KMS-11 (cell line): ENCODE measurements around the gene RALGPS1.

Experiments used
- H2AFZ ChIP-seq: fragments of 200-600 bp; sonication (generic); 2 replicates; pipeline ENCODE4 v1.6.1; 2016; ENCODE audit warnings: antibody characterized with exemption, mixed run types, low read depth
- H3K27ac ChIP-seq: fragments of 200-600 bp; sonication (generic); 2 replicates; pipeline ENCODE4 v1.6.1; 2016; ENCODE audit warnings: mild to moderate bottlenecking, mixed run types
- H3K27me3 ChIP-seq: fragments of 200-600 bp; sonication (generic); 2 replicates; pipeline ENCODE4 v1.6.1; 2017; ENCODE audit warnings: mild to moderate bottlenecking, low read depth, mixed run types, moderate library complexity; ENCODE audit not compliant: insufficient read depth
- H3K36me3 ChIP-seq: fragments of 200-600 bp; sonication (generic); 2 replicates; pipeline ENCODE4 v1.6.1; 2017; ENCODE audit warnings: mild to moderate bottlenecking, mixed run types; ENCODE audit not compliant: insufficient read depth
- H3K4me1 ChIP-seq: fragments of 200-600 bp; sonication (generic); 2 replicates; pipeline ENCODE4 v1.6.1; 2016; ENCODE audit warnings: mild to moderate bottlenecking, low read depth, mixed run types; ENCODE audit not compliant: poor library complexity, severe bottlenecking
- H3K4me2 ChIP-seq: fragments of 200-600 bp; sonication (generic); 2 replicates; pipeline ENCODE4 v1.7.0; 2016; ENCODE audit warnings: mild to moderate bottlenecking, mixed run types
- H3K4me3 ChIP-seq: fragments of 200-600 bp; sonication (generic); IDR thresholded peaks from 2 replicates; pipeline ENCODE4 v1.6.1; 2017; ENCODE audit warnings: low read depth, low read length, mixed read lengths; ENCODE audit not compliant: insufficient read depth
- H3K79me2 ChIP-seq: fragments of 200-600 bp; sonication (generic); 2 replicates; pipeline ENCODE4 v1.6.1; 2016; ENCODE audit warnings: low read depth, mixed run types; ENCODE audit not compliant: insufficient read depth
- H3K9ac ChIP-seq: fragments of 200-600 bp; sonication (generic); 2 replicates; pipeline ENCODE4 v1.6.1; 2016; ENCODE audit warnings: mild to moderate bottlenecking, mixed run types
- H4K20me1 ChIP-seq: fragments of 200-600 bp; sonication (generic); 2 replicates; pipeline ENCODE4 v1.6.1; 2016; ENCODE audit warnings: mild to moderate bottlenecking, mixed run types; ENCODE audit not compliant: insufficient read depth
- CTCF ChIP-seq: fragments of 200-600 bp; sonication (generic); conservative IDR thresholded peaks from 2 replicates; pipeline ENCODE4 v1.6.1; 2017; ENCODE audit warnings: low read depth, mild to moderate bottlenecking, antibody characterized with exemption, low read length, moderate library complexity, mixed read lengths

Gene RALGPS1

GRCh38 chr9:127214421-127215267 lies 300.1 kb downstream of the RALGPS1 start:
- H3K36me3 ChIP-seq, result no peaks in the 10 kb centered on the region
- H3K4me2 ChIP-seq, result no peak overlapping the region
- H3K4me3 ChIP-seq, result no peak overlapping the region
- no peaks in the 10 kb centered on the region for H4K20me1 ChIP-seq
- peak; percentile 85 for TF ChIP-seq CTCF
- no peak overlapping the region for H3K27ac ChIP-seq
- H3K9ac ChIP-seq, result no peak overlapping the region
- no peak overlapping the region for H2AFZ ChIP-seq
- H3K79me2 ChIP-seq, result no peaks in the 10 kb centered on the region
- H3K4me1 ChIP-seq, result peaks cover 7% of the 10 kb centered on the region
- no peaks in the 10 kb centered on the region for H3K27me3 ChIP-seq

GRCh38 chr9:127215268-127216209 lies 301.0 kb downstream of the RALGPS1 start:
- no peak overlapping the region for H3K27ac ChIP-seq
- no peak overlapping the region for H3K4me3 ChIP-seq
- H3K4me2 ChIP-seq, result no peak overlapping the region
- H3K36me3 ChIP-seq, result no peaks in the 10 kb centered on the region
- no peak for TF ChIP-seq CTCF
- H3K4me1 ChIP-seq, result peaks cover 14% of the 10 kb centered on the region
- H4K20me1 ChIP-seq, result no peaks in the 10 kb centered on the region
- no peaks in the 10 kb centered on the region for H3K27me3 ChIP-seq
- H2AFZ ChIP-seq, result no peak overlapping the region
- H3K9ac ChIP-seq, result no peak overlapping the region
- H3K79me2 ChIP-seq, result no peaks in the 10 kb centered on the region

DNA sequence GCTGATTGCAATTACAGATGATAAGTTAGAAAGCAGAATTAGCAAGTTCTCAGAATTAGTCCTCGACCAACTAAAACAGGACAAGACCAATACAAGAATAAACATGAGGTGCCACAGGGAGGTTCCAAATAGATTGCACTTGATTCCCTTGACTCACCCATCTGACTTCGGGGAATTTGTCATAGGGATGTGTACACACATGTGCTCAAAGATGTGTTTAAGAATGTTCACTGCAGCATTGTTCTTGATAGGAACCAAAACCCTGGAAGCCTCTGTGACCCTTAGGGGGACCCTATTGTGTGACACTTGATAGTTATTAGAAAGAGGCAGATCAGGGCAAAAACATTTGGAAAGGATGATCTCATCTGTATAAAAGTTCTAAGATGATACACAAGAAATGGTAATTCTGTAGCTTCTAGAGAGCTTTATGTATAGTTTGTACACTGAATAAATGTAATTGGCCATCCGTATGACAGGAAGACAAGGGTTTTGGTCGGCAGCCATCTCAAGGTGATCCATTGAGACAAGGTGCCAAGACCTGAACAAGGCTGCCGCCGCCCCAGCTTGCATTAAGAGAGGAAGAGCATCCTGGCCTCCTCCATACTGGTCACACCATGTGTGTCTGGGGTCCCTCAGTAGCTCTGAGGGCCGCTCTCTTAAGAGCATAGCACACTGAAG lies 301.8 kb downstream of the RALGPS1 start:
- Histone ChIP-seq H3K79me2 (no peaks in the 10 kb centered on the region), H3K4me3 (no peak overlapping the region), H3K4me2 (no peak overlapping the region), H3K27ac (no peak overlapping the region), H3K4me1 (peaks cover 20% of the 10 kb centered on the region), H3K27me3 (no peaks in the 10 kb centered on the region), H2AFZ (no peak overlapping the region), H4K20me1 (no peaks in the 10 kb centered on the region), H3K9ac (no peak overlapping the region), H3K36me3 (no peaks in the 10 kb centered on the region)
- no peak for TF ChIP-seq CTCF

DNA sequence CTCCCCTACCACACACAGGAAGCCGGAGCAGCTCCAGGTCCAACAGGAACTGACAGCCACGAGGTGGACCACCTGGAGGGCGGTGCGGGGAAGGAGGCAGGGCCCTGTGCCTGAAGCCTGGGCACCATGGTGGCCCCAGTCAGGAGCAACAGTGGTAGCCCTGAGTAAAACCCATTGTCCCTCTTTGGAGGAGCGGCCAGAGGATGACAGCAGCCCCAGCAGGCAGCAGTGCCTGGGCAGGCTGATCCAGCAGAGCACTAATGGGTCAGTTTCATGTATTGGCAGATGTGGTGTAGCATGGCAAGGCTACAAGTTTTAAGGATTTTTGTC lies 302.3 kb downstream of the RALGPS1 start:
- no peak overlapping the region for H3K9ac ChIP-seq
- TF ChIP-seq CTCF, result no peak
- no peak overlapping the region for H3K4me2 ChIP-seq
- H3K36me3 ChIP-seq, result no peaks in the 10 kb centered on the region
- H3K79me2 ChIP-seq, result no peaks in the 10 kb centered on the region
- no peak overlapping the region for H2AFZ ChIP-seq
- no peaks in the 10 kb centered on the region for H4K20me1 ChIP-seq
- H3K4me1 ChIP-seq, result peaks cover 25% of the 10 kb centered on the region
- no peak overlapping the region for H3K4me3 ChIP-seq
- H3K27me3 ChIP-seq, result no peaks in the 10 kb centered on the region
- H3K27ac ChIP-seq, result no peak overlapping the region
